A673 (cell line): Measurements from ENCODE around the gene TRERF1.

Experiments
- EZH2 ChIP-seq: fragments of 200-600 bp; sonication (generic); IDR thresholded peaks from 2 replicates; pipeline ENCODE4 v1.6.1; 2017; ENCODE audit warnings: borderline replicate concordance, low read depth, mild to moderate bottlenecking, mixed read lengths, antibody characterized with exemption, low read length; ENCODE audit not compliant: poor library complexity, severe bottlenecking
- TF ChIP-seq, protein P1 (sequence below): fragments of 300-800, 200-600 bp; sonication (generic); conservative IDR thresholded peaks from 2 replicates; pipeline ENCODE4 v1.5.1; 2017; ENCODE audit warnings: low read depth, mild to moderate bottlenecking, antibody characterized with exemption, low read length, moderate library complexity, mixed read lengths

- TF ChIP-seq, protein P1, sequence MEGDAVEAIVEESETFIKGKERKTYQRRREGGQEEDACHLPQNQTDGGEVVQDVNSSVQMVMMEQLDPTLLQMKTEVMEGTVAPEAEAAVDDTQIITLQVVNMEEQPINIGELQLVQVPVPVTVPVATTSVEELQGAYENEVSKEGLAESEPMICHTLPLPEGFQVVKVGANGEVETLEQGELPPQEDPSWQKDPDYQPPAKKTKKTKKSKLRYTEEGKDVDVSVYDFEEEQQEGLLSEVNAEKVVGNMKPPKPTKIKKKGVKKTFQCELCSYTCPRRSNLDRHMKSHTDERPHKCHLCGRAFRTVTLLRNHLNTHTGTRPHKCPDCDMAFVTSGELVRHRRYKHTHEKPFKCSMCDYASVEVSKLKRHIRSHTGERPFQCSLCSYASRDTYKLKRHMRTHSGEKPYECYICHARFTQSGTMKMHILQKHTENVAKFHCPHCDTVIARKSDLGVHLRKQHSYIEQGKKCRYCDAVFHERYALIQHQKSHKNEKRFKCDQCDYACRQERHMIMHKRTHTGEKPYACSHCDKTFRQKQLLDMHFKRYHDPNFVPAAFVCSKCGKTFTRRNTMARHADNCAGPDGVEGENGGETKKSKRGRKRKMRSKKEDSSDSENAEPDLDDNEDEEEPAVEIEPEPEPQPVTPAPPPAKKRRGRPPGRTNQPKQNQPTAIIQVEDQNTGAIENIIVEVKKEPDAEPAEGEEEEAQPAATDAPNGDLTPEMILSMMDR = no peak
- no peak for TF ChIP-seq EZH2
Measured at GRCh38 chr6:42385339-42385738, 66.4 kb downstream of the TRERF1 start.
